Fibroblast of skin of left biceps (primary cell): ENCODE results near the gene IGFBP6.
A peak's percentile ranks its signal among the peaks of the same experiment; 100 is the strongest.

Source experiments
- DNase-seq, 2 experiments: peaks; one replicate each; pipeline ENCODE4 v3.0.0-alpha.2; 2013; ENCODE audit warnings: low read depth in 2 of 2

The IGFBP6 gene

DNA sequence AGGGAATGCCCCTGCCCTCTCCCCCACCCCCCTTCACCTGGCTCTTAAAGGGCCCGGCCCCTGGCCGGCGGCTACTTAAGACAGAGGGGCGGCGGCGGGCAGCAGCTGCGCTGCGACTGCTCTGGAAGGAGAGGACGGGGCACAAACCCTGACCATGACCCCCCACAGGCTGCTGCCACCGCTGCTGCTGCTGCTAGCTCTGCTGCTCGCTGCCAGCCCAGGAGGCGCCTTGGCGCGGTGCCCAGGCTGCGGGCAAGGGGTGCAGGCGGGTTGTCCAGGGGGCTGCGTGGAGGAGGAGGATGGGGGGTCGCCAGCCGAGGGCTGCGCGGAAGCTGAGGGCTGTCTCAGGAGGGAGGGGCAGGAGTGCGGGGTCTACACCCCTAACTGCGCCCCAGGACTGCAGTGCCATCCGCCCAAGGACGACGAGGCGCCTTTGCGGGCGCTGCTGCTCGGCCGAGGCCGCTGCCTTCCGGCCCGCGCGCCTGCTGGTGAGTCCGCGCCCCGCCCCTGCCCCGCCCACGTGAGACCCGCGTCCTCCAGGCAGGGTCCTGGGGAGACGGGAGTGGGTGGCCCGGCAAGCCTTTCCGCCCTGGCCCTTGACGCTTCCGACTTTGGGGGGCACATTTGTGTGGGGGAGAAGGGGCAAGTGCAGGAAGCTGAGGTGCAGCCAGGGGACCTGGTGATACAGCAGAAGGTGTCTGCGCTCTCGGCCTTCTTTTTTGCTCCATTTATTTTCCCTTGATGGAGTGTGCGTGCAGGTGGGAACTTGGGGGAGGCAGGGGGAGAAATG is at the start of gene IGFBP6:
TSS of gene IGFBP6 (plus strand) at position 104 of the 790 bp plus-strand sequence. CDS start at position 155, 51 bp downstream.
- no peak for DNase-seq

DNA sequence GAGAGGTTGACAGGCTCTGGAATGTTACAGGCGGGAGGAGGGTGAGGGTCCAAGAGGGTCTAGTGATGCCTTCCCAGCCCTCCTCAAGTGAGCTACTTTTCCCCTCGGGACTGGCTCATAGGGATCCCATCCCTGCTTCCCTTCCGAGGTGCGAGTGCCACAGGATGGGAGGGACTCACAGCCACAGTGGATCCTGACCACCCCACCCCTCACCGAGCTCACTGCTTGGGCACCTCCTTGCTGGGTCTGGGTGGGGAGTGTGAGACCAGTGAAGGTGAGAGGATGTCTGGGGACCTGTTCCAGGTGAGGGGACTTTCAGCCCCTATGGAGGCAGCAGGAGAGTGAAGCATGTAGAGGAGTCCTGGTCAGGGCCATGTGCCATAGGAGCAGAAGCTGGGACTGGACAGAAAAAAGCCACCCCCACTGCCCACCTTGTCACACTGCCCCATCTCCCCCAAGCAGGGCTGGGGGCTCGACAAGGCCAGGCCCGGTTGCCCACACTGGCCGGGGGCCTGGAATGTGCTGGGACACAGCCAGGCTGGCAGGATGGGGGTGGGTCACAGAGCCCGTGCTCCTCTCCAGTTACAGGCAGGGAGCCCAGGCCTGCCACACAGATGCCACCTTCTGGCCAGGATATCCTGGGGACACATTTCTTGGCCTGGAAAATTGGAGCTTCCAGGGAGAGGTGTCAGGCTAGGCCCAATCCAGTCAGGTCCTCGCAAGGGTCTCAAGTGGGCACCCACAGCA is 49.3 kb upstream of the IGFBP6 start:
- no peak for DNase-seq

GRCh38 chr12:53048780-53049401 is 48.6 kb upstream of the IGFBP6 start:
- no peak for DNase-seq

DNA sequence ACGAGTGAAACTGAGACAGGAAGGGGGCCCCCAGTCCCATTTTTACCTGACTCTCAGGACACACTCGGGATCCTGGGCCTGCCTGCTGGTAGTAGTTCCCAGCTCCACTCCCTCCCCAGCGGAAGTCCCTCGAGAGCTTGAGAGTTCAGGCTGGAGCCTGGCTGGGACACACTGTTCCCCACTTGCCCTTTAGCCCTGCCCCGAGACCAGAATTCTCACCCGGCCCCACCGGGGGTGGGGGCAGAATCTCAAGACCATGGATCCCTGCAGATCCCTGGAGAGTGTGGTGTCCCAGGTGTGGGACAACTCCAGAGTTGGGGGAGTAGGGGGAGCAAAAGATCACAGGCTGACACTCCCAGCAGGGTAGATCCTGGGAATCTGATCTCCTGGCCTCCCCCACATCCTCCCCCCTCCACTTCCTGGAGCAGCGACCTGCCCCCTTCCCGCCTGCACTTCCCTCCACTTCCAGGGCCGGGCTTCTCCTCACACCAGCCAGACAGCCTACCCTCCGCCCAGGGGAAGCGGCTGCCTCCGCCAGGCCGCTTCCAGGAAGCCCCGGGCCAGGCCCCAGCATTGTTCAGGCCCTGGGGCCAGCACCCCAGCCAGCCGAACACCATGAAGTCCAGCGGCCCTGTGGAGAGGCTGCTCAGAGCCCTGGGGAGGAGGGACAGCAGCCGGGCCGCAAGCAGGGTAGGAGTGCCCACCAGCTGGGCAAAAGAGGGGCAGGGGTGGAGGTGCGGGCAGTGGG is 47.7 kb upstream of the IGFBP6 start, which contains the start of gene TNS2:
TSS of gene TNS2 (plus strand) at position 495 of the 748 bp plus-strand sequence. CDS start at position 616, 121 bp downstream.
- no peak for DNase-seq

GRCh38 chr12:53050426-53051057 is 46.9 kb upstream of the IGFBP6 start:
- no peak for DNase-seq

GRCh38 chr12:53051058-53051880 is 46.2 kb upstream of the IGFBP6 start:
- no peak for DNase-seq

- DNase-seq = no peak
These were observed 45.5 kb upstream of the IGFBP6 start for GRCh38 chr12:53051881-53052412.

- no peak for DNase-seq
These were observed 44.8 kb upstream of the IGFBP6 start for GRCh38 chr12:53052419-53053217.

DNA sequence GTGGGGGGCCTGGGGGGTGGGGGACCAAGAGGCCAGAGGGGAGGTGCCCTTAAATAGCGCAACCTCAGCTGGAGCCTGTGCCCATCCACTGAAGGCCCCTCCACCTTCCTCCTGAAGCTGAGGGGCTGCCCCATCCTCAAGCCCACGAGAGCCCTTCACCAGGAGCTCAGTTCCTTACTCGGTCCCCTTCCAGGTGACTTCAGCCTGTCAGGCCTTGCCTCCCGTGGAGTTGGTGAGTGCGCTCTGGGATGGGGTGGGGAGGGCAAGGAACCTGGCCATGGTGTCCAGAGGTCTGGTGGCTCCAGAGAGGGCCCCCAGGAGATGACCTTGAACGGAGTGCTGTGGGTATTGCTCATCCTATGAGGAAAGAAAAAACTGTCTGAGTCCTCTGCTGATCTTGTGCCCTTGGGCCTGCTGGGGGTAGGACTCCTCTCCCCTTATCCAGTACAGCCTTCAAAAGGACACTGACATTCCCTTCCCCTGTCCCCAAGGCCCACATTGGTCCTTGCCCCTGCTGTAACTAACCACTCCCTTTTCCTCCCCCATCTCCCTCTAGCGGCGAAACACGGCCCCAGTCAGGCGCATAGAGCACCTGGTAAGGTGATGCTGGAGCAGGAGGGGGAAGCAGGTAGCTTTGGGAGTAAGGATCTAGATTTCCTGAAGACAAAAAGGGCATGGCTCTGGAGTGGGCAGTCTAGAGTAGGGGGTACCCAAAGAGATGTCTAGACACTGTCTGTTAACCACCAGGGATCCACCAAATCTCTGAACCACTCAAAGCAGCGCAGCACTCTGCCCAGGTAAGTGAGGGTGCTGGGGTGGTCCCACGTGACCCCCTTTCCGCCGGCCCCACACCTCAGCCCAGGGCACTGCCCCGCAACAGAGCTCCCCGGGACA is 44.0 kb upstream of the IGFBP6 start:
- no peak for DNase-seq

- peak in 1 of 2 experiments; percentile 66 for DNase-seq
These were observed 43.2 kb upstream of the IGFBP6 start for GRCh38 chr12:53054112-53054878.

DNA sequence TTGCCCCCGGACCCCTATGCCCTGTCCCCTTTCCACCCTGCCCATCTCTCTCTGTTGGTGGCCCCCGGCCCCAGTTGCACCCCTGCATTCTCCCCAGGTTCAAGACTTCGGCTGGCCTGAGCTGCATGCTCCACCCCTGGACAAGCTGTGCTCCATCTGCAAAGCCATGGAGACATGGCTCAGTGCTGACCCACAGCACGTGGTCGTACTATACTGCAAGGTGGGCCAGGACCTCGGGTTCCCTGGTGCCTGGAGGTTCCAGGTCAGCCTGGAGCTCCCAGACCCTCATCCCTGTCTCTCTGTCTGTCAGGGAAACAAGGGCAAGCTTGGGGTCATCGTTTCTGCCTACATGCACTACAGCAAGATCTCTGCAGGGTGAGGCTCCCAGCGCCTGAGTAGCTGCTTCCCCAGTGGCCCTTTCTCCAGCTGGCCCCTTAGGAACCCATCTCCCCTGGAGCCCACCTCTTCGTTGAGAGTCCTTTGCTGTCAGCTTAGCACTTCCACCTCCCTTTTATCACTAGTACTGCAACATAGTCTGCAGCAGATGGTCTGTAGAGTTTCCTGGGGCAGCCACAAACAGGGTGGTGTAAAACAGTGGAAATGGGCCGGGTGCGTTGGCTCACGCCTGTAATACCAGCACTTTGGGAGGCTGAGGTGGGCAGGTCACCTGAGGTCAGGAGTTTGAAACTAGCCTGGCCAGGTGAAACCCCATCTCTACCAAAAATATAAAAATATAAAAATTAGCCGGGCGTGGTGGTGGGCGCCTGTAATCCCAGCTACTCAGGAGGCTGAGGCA is 41.8 kb upstream of the IGFBP6 start:
- DNase-seq = no peak

- DNase-seq = no peak
These were observed 41.2 kb upstream of the IGFBP6 start for GRCh38 chr12:53056296-53056695.

- no peak for DNase-seq
These were observed 40.6 kb upstream of the IGFBP6 start for GRCh38 chr12:53056901-53057300.

DNA sequence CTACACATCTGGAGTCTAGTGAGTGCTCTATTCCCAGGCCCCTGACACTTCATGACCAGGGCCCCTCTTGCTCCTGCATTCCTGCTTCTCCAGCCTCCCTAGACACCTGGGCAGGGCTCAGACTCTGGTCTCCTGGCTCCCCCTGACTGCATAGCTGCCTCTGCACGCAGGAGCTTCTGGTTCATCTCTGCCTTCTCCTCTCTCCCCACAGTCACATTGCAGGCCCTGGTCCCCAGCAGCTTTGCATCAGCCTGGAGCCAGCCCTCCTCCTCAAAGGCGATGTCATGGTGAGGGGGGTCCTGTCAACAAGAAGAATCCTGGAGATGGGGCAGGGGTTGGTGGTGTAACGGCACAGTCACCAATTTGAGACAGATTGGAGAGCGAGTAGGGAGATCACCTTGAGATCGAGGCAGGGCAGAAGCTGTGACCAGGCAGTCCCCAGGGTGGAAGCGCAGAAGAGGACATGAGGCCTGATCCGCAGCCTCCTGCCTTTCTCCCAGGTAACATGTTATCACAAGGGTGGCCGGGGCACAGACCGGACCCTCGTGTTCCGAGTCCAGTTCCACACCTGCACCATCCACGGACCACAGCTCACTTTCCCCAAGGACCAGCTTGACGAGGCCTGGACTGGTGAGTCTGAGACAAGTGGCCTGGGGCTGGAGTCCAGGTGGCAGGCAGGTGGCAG is 39.5 kb upstream of the IGFBP6 start:
- no peak for DNase-seq

- no peak for DNase-seq
These were observed 38.6 kb upstream of the IGFBP6 start for GRCh38 chr12:53058674-53059433.
